Testis (tissue), 2 donors: ENCODE measurements around the gene ACAA2.

Experiments
- CTCF ChIP-seq, 3 experiments: fragments of 450-650 bp in 2 of 3; fragments of 200-600 bp in 1 of 3; sonication (generic) in 1 of 3; IDR thresholded peaks; one replicate each; pipeline ENCODE4 v1.5.1; 2016 to 2019; ENCODE audit warnings: antibody characterized with exemption in 3 of 3, mild to moderate bottlenecking in 2 of 3, moderate library complexity in 1 of 3
- POLR2A ChIP-seq: fragments of 450-650 bp; IDR thresholded peaks from one replicate; pipeline ENCODE4 v1.6.1; 2017; ENCODE audit warnings: antibody characterized with exemption, mild to moderate bottlenecking, moderate library complexity

- TF ChIP-seq CTCF (IDR thresholded peaks at IDR 0.05) (no peak), POLR2A (no peak)
Measured at GRCh38 chr18:49762191-49763077, 50.9 kb downstream of the ACAA2 start.
